GM10847 (cell line): ENCODE measurements around the gene GPR15.

Source experiments
- POLR2A ChIP-seq: IDR thresholded peaks from 2 replicates; pipeline ENCODE4 v1.6.1; 2011; ENCODE audit not compliant: insufficient read length; ENCODE audit errors: extremely low read depth

Gene GPR15

GRCh38 chr3:98531622-98532274 is at the start of gene GPR15:
TSS of gene GPR15 (plus strand) at chr3:98531978. CDS start at chr3:98532034, 56 bp downstream.
- TF ChIP-seq POLR2A, result no peak

GRCh38 chr3:98482717-98483482 is 48.9 kb upstream of the GPR15 start:
- no peak for TF ChIP-seq POLR2A

DNA sequence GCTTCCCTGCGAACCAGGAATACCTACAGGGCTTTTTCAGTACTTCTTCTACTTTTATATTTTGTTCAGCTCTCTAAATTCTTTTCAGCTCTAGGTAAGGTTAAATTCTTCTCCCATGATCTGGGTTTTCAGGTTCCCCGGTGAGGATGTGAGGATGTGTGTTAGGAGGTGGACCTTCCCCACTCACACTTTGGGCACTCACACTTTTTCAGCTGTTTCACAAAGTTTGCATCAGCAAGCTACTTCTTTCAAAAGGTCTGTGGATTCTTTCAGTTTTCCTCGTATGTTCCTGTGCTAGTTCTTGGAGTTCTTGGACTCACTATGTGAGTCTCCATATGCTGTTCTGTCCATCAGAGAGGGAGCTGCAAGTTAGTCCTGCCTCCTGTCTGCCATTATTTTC is 48.2 kb upstream of the GPR15 start:
- no peak for TF ChIP-seq POLR2A

GRCh38 chr3:98497381-98497780 is 34.4 kb upstream of the GPR15 start, which contains the start of gene OR5K2:
TSS of gene OR5K2 (plus strand) at chr3:98497681. CDS start at chr3:98497681, 0 bp downstream.
- TF ChIP-seq POLR2A, result no peak

- no peak for TF ChIP-seq POLR2A
These were observed 31.8 kb upstream of the GPR15 start for GRCh38 chr3:98500019-98500418.

- no peak for TF ChIP-seq POLR2A
These were observed 30.5 kb upstream of the GPR15 start for GRCh38 chr3:98501270-98501669.

DNA sequence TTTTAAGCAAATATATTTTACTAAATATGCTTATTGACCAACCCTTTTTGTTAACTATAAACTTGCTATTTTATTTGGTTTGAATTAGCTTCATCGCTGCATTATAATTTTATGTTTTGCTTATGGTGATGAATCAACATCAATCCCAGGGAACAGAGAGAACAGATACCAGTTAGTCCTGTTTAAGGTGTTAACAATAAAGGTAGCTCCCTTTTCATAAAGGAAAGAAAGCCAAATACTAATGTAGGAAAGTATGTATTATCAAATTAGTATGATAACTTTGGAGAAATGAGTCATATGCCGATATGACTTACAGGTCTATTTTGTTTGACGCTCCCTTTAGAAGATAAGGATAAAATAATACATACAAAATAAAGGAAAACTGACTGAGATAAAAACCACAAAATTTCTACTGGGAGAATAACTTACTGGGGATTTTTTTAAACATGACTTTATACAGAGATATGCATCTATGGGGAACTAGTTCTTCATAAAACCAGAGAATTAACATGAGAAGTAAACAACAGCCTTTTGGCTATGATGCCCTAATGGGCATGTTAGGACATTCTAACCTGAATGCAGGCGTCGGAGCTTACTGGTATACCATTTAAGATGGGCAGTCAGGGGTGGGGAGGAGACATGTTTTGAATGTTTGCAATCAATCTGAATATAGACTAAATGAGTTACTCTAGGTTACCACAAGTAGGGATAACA is 29.8 kb upstream of the GPR15 start:
- no peak for TF ChIP-seq POLR2A

DNA sequence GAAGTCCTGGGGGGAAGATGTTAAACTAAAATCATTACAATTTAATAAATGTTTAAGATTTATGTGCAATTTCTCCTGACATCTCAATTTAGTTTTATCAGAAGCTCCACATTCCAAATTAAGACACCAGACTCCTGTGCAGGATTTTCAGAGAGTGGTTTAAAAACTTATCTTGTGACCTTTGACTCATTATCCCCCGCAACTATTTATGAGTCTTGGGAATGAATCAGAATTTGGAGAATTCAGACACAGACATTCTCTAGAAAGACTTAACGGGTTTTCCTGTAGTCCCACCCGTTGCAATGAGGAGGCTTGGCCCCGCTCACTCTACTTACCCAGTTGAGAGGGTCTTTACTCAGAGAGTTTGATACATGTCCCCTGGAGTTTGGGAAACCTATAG is 27.2 kb upstream of the GPR15 start:
- no peak for TF ChIP-seq POLR2A

GRCh38 chr3:98508582-98508981 is 23.2 kb upstream of the GPR15 start:
- TF ChIP-seq POLR2A, result no peak

DNA sequence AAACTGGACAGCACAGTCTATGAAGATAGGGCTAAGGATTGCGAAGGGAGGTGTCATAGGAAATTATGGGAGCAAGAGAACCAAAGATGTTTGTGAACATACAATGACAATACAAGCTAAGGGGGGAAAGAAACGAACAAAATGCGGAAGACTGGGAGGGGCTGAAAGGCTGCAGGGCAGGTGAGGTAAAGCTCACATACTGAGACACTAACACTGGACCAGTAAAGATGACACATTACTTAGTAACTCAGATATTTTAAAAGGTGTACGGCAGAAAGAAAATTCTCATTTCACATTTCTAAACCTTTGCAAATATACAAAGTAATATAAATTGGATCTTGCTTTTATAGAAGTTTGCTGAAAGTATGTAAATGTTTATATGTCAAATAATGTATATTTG is 19.2 kb upstream of the GPR15 start:
- TF ChIP-seq POLR2A, result no peak

DNA sequence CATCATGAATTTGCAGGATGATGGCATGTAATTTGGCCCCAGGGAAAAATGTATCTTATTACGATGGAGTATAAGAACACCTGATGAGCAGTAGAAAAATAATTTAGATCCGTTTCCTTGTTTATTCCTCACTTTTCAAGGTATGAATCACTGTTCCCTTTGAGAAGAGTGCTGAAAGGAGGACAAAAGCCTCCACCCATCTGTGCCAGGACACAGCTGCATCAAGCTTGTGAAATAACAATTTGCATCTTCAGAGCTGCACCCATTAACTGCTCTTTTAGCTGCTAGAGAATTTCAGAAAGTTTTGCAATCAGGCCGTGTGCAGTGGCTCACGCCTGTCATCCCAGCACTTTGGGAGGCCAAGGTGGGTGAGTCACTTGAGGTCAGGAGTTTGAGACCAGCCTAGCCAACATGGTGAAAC is 18.7 kb upstream of the GPR15 start:
- TF ChIP-seq POLR2A, result no peak

DNA sequence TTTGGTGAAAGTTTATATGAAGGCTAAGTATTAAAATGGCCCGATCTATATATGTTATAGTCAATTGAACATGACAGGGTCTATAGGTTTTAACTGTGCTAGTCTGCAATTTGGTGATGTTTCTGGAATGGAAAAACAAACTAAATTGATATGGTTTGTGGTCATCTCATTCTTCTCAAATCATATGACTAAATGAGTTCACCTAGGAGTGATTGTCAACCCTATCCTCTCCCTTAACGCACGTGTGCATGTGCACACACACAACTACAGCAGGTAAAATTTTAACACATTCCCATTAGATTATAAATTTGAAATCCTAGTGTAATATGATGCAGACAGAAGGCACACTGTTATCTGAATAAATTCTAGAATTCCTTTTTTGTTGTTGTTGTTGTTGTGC is 18.0 kb upstream of the GPR15 start:
- no peak for TF ChIP-seq POLR2A

DNA sequence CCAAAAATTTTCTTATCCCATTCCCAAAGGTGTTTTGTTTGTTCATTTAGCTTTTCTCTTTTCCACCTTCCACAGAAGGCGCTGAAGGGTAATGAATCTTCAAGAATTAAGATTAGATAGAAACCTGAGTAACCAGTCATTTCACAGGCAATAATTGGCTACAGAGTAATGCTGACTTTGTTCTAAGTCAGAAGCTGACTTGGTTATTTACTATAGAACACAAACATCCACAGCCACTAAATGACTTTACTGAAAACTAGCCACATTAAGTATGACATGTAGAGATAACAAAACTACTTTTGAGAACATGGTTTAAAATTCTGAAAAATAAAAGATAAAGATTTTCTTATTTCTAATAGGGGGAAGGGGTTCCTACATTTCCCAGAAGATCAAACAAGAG is 16.8 kb upstream of the GPR15 start:
- TF ChIP-seq POLR2A, result no peak

DNA sequence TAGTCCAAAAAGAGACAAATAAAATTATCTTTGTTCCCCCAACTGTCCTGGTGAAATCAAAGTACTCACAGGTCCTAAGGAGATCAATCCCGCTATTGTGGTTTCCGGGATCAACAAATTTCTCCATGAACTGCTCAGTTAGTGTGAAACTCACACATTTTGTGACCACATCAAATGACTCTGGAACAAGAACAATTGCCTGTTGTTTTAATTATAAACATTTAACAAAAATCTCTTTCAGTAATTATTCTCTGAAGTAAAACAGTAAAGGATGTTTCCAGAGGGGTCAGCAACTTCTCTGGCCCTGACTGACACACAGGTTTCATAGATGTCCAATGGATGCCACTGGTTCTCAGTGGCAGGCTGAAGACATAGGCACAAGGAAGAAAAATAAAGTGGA is 13.0 kb upstream of the GPR15 start:
- TF ChIP-seq POLR2A, result no peak

GRCh38 chr3:98519351-98519750 is 12.4 kb upstream of the GPR15 start:
- TF ChIP-seq POLR2A, result no peak
